HG02981 (cell line): ENCODE data around the gene LAMA5.

Experiments
- ATAC-seq: cut with Tn5 transposase; IDR thresholded peaks from one replicate; pipeline ENCODE4 v1.9.1; 2021; ENCODE audit warnings: mild to moderate bottlenecking, moderate library complexity; ENCODE audit not compliant: unreplicated experiment

Gene LAMA5

GRCh38 chr20:62318400-62319345 lies 48.4 kb downstream of the LAMA5 start:
- no peak for ATAC-seq

- no peak for ATAC-seq
These were observed 49.9 kb downstream of the LAMA5 start for GRCh38 chr20:62317167-62317655.

- no peak for ATAC-seq
These were observed 50.6 kb downstream of the LAMA5 start for GRCh38 chr20:62316331-62317166.

GRCh38 chr20:62315773-62316172 lies 51.3 kb downstream of the LAMA5 start:
- no peak for ATAC-seq

- ATAC-seq = no peak
These were observed 52.3 kb downstream of the LAMA5 start for GRCh38 chr20:62314711-62315302.

GRCh38 chr20:62314339-62314638 lies 52.8 kb downstream of the LAMA5 start:
- no peak for ATAC-seq

- no peak for ATAC-seq
These were observed 53.4 kb downstream of the LAMA5 start for GRCh38 chr20:62313460-62314338.

GRCh38 chr20:62313021-62313420 lies 54.1 kb downstream of the LAMA5 start:
- no peak for ATAC-seq

GRCh38 chr20:62312662-62312977 lies 54.5 kb downstream of the LAMA5 start:
- no peak for ATAC-seq

- no peak for ATAC-seq
These were observed 55.1 kb downstream of the LAMA5 start for GRCh38 chr20:62311832-62312661.

GRCh38 chr20:62311150-62311549 lies 56.0 kb downstream of the LAMA5 start:
- no peak for ATAC-seq

GRCh38 chr20:62310757-62311121 lies 56.4 kb downstream of the LAMA5 start:
- no peak for ATAC-seq

- ATAC-seq = no peak
These were observed 57.0 kb downstream of the LAMA5 start for GRCh38 chr20:62309947-62310756.

GRCh38 chr20:62309198-62309944 lies 57.7 kb downstream of the LAMA5 start:
- ATAC-seq = no peak

GRCh38 chr20:62308102-62308822 lies 58.9 kb downstream of the LAMA5 start:
- no peak for ATAC-seq

- no peak for ATAC-seq
These were observed 59.6 kb downstream of the LAMA5 start for GRCh38 chr20:62307226-62308101.
